K562 (cell line): Measurements from ENCODE around the gene UVRAG. TPM values are rescaled to one million over a fixed set of nuclear protein-coding genes. Genes with fewer than 3 reads are reported as not detected.
A peak's percentile ranks its signal among the peaks of the same experiment; 100 is the strongest.

ENCODE experiments used
- PHF21A ChIP-seq: fragments of 450-650 bp; IDR thresholded peaks from 2 replicates; pipeline ENCODE4 v1.6.1; 2017; ENCODE audit warnings: low read depth, borderline replicate concordance
- REST ChIP-seq, 2 experiments: fragments of 450-650 bp; formaldehyde crosslinking in 1 of 2; IDR thresholded peaks; 2 replicates each; pipeline versions ENCODE4 v1.4.0 to v1.6.1; 2014 to 2020; ENCODE audit warnings: mild to moderate bottlenecking in 2 of 2, borderline replicate concordance in 1 of 2, low read depth in 1 of 2
- polyA plus RNA-seq, 8 experiments: library from polyadenylated mRNA; depleted of rRNA in 4 of 8; stranded (reverse) in 5 of 8; unstranded in 3 of 8; fragments of >200 nt; fragmentation: Nextera tagmentation in 2 of 8; fragmentation: Illumina TruSeq in 1 of 8; extraction: Ambion mirVana in 2 of 8; extraction: Trizol in 1 of 8; gene quantifications; 2 replicates each; pipeline versions ENCODE4 v1.2.1 to v1.2.3, GENCODE V29; 2011 to 2014; ENCODE audit warnings: inconsistent platforms in 1 of 8, missing spikeins in 1 of 8
- total RNA-seq, 7 experiments: library from RNA; depleted of rRNA in 6 of 7; stranded (reverse); fragments of >200 nt in 6 of 7; fragmentation: Illumina TruSeq in 2 of 7; extraction: Trizol in 2 of 7; gene quantifications; 2 replicates each; pipeline versions ENCODE4 v1.2.1 to v1.2.3, GENCODE V29; 2011 to 2021; ENCODE audit warnings: low replicate concordance in 1 of 7

Gene UVRAG
- total and polyA plus RNA-seq, 9 of the 15 experiments (the other 6 are each of a cell fraction or from before 2014, with no cell fraction given) = 3.1 to 17.8 (median 12.4) TPM

GRCh38 chr11:76119032-76119431 lies 304.0 kb downstream of the UVRAG start (continued):
- TF ChIP-seq REST (IDR thresholded peaks at IDR 0.05; ENCODE audit: borderline replicate concordance) = peak; percentile 14; the same call in 1 of the 2 replicates
- TF ChIP-seq REST (CRISPR knock-in tag; IDR thresholded peaks at IDR 0.05; ENCODE audit: low read depth) = no peak
- TF ChIP-seq PHF21A = no peak
